ENCODE data around the gene FAR2.
"Not testable (repeated sequence)": the region's sequence is repeated elsewhere in the genome, so short reads cannot be mapped to it uniquely, and the experiment has no call there.

The FAR2 gene

DNA sequence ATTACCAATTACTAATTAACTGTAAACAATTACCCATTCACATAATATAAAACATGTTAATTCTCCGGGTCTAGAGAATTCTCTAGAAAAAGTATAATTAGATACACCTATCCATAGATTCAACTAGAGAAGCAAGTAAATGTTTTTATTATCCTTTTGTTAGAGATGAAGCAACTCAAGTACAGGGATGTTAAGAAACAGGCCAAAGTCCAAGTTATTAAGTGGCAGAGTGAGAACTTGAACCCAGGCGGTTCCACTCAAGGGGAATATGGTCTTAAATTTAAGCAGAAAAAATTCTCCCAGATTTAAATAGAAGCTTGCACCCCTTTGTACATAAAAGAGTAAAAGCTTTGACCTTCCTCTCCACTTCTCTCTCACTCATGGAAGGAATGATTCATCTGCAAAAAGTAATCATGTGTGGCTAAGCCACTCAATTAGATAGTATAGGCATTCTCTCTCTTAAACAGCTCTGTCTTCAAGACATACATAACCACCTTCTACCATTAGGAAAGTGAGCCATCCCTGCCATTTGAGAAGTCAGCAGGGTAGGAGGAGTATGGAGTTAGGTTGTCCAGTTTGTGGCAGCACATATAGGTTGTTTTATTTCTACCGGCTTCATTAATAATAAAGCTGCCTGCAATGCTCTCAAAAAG is 197.8 kb downstream of the FAR2 start:
- no peak for DNase-seq

DNA sequence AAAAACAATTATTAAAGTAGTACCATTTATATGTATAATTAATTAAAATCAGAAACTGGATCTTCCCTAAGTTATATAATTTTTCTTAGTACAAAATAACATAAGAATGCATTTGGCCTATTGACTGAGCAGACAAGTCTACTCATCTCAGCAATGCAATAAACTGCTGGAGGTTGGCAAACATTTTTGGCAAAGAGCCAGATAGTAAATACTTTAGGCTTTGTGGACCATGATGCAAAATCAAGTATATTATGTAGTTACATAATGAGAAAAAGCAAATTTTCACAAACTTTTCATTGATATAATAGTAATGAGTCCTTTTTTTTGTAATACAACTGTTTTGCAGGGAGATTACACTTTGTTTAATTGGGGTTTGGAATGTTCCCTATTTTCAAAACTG is 201.0 kb downstream of the FAR2 start:
- peak; percentile 16 for DNase-seq

DNA sequence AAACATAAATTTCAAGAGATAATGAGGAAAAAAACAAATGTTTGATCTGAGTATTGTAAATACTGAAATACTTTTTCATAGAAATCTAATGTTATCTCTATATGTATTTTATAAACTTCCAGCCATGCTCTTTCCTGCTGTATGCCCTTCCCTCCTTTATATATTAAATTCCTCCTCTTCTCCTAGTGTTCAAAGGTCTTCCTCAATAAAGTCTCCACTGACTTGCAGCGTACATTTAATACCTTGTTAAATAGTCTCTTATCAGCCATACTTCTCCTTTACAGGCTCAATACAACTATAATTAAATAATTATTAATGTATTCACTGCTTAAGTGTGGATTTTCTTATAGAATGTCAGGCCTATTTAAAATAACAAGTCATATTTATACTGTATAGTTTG is 205.9 kb downstream of the FAR2 start:
- no peak for DNase-seq

DNA sequence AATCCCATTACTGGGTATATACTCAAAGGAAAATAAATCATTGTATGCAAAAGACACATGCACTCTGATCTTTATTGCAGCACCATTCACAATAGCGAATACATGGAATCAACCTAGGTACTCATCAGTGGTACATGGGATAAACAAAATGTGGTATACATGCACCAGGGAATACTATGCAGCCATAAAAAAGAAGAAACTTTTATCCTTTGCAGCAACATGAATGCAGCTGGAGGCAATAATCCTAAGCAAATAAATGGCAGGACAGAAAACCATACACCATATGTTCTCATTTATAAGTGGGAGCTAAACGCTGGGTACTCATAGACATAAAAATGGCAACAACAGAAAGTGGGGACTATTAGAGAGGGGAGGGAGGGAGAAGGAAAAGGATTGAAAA is 216.0 kb downstream of the FAR2 start:
- DNase-seq: no peak

DNA sequence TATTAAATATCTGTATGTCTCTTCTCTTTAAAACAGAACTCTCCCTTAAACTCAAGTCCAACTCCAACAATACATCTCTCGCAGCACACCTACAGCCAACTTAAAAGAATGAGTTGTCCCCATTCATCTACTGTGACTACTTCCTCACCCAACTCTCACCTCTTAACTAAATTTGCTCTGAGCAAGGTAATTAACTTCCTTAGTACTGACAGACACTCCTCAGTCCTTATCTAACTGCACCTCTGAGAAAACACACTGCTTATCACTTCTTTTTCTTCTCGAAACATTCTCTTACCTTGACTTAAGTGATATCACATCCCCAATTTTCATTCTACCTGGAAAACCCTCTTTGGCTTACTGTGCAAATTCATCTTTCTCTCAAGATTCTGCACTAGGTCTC is 224.9 kb downstream of the FAR2 start:
- DNase-seq: no peak

DNA sequence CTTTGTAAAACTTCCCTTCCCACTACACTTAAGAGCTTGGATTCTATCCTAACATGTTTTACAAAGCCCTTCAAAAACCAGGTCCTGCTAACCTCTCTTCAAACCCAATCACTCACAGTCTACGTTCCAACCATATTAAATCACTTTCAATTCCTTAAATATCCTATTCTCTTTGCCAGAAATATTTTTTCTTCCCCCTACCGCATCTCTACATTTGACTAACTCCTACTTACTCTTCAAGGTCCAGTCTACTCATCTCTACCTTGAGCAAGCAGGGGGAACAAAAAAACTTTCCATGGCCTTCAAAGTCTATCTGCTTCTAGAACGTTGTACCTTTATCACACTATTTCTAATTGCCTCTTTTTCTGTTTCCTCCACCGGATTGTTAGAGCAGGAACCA is 225.8 kb downstream of the FAR2 start:
- DNase-seq: no peak

DNA sequence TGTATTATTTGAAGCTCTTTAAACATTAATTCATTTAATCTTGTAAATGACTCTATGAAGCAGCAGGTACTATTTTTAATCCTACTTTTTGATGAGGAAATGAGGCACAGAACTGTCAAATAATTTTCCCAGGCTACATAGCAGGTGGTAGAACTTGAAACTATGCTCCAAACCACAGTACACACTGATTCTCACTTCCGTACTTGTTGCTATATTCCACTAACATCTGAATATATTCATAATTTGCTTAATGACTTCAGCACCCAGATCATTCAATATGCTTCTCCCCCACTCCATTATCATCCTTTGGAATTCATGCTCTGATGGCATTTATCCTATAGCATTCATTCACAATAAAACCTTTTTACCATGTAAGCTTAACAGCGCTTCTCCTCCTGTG is 227.0 kb downstream of the FAR2 start:
- no peak for DNase-seq

DNA sequence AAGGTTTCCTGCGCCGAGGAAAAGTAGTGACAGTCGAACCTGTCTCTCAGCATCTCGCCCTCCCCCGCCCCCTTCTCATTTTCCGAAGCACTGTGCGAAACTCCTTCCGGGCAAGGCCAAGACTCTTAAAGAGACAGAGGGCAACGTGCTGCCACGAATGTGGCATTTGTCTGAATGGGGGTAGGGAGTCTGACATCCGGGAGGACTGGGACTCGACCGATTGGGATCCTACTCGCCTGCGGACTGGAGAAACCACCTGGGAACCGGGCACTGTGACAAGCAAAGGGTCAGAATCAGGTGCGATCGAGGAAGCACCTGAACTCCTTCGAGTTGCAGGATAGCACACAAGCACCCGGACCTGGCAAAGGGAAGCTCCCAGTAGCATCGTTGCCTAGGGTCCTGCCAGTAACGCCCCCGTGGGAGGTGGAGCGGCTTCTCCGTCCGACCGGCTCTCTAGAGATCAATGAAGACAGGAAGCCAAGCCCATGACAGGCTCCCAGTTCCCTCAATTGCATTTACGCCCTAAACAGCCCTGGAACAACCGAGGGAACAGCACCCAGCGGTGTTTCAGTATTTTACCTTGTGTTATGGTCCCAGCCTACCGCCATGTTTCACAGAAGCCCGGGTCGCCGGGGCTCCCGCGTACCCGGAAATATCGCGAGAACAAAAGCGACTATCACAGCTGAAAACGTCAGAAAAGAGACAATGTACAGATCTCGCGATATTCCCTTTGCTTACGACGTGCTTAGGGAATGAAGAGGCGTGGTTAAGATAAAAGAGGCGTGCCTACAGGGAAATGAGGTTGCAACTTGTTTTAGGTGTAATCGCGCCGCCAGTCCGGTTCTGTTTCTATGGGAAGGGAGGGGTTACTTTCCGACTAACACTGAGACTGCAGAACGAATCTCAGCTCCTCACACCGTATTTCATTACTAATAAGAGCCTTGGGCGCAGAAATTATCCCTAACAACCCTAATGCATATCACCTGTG is 231.8 kb downstream of the FAR2 start, which contains the start of gene ERGIC2:
Gene ERGIC2 (minus strand): TSS at position 637 of the 988 bp plus-strand sequence. CDS start 9,539 bp downstream, outside the sequence.
- DNase-seq: peak; percentile 100

DNA sequence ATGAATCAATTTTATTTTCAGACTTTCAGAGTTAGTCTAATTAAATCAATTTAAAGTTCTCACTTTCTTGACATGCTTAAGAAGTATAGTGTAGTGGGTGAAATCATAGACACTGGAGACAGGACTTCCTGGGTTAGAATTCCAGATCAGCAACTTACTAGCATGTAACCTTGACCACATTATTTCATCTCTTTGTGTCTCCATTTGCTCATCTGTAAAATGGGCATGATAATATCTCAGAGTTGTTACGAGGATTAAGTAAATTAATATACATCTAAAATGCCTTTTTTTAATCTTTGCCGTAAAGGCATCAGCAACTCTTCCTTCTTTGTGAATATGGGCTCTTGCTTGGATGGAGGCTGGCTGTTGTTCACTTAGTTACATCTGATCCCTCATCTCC is 233.2 kb downstream of the FAR2 start:
- no peak for DNase-seq

DNA sequence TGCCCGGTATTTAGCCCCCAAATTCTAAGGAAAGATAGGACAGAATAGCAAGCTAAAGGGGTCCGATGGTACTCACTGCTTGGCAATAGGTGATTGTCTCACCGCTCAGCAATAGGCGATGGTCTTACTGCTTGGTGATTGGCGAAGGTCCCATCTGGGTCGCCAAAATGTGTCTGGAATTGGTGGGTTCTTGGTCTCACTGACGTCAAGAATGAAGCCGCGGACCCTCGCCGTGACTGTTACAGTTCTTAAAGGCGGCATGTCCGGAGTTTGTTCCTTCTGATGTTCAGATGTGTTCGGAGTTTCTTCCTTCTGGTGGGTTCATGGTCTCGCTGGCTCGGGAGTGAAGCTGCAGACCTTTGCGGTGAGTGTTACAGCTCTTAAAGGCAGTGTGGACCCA is 236.1 kb downstream of the FAR2 start:
- DNase-seq: not testable (repeated sequence)

All from NCI-H82 (cell line).